K562 (cell line): ENCODE measurements around the gene APC.

ENCODE experiments used
- HNRNPL ChIP-seq: fragments of 200-400 bp; formaldehyde crosslinking; IDR thresholded peaks from 2 replicates; pipeline ENCODE4 v1.6.1; 2017; ENCODE audit warnings: low read depth, mild to moderate bottlenecking, low read length
- KLF1 ChIP-seq: fragments of 450-650 bp; IDR thresholded peaks from 2 replicates; pipeline ENCODE4 v1.6.1; 2016; ENCODE audit warnings: missing genetic modification characterization, missing compliant biosample characterization
- ZBTB1 ChIP-seq: sonication (generic); formaldehyde crosslinking; IDR thresholded peaks from 2 replicates; pipeline ENCODE4 v1.8.1; 2023; ENCODE audit warnings: missing genetic modification reagents, low read depth, mild to moderate bottlenecking, borderline replicate concordance
- ZC3H8 ChIP-seq: fragments of 450-650 bp; IDR thresholded peaks from 2 replicates; pipeline ENCODE4 v1.6.1; 2017
- TF ChIP-seq, protein P1 (sequence below): sonication (generic); formaldehyde crosslinking; IDR thresholded peaks from 2 replicates; pipeline ENCODE4 v1.5.0; 2020; ENCODE audit warnings: missing genetic modification reagents
- TF ChIP-seq, protein P2 (sequence below): fragments of 250-450 bp; sonication (Bioruptor Pico); IDR thresholded peaks from 2 replicates; pipeline ENCODE4 v1.8.0; 2021; ENCODE audit warnings: borderline replicate concordance, mild to moderate bottlenecking, moderate library complexity; ENCODE audit not compliant: poor library complexity, severe bottlenecking

GRCh38 chr5:112692472-112692871 lies 45.2 kb upstream of the APC start:
- TF ChIP-seq HNRNPL (no peak), ZC3H8 (no peak), KLF1 (tag) (no peak), ZBTB1 (CRISPR knock-in tag) (no peak)
- TF ChIP-seq, protein P1, sequence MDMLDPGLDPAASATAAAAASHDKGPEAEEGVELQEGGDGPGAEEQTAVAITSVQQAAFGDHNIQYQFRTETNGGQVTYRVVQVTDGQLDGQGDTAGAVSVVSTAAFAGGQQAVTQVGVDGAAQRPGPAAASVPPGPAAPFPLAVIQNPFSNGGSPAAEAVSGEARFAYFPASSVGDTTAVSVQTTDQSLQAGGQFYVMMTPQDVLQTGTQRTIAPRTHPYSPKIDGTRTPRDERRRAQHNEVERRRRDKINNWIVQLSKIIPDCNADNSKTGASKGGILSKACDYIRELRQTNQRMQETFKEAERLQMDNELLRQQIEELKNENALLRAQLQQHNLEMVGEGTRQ (CRISPR knock-in tag): no peak
- TF ChIP-seq, protein P2, sequence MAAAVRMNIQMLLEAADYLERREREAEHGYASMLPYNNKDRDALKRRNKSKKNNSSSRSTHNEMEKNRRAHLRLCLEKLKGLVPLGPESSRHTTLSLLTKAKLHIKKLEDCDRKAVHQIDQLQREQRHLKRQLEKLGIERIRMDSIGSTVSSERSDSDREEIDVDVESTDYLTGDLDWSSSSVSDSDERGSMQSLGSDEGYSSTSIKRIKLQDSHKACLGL (CRISPR knock-in tag): no peak
